K562 (cell line): Measurements from ENCODE around the gene HNRNPA2B1. TPM values are rescaled to one million over a fixed set of nuclear protein-coding genes. Genes with fewer than 3 reads are reported as not detected.

Source experiments
- ATAC-seq: fragments of 200-7000 bp; cut with Tn5 transposase; 3 replicates; pipeline ENCODE4 v1.9.1; 2020; ENCODE audit warnings: moderate library complexity
- BruUV-seq: library from RNA; stranded (reverse); fragments of 400-500 nt; replicated peaks from 2 replicates; lab custom pipeline; 2021; lab: Mats Ljungman, UMichigan
- CTCF ChIA-PET: fragments of 300-600 bp; formaldehyde crosslinking; extraction: SDS; loops from one replicate; lab custom pipeline; 2021; ENCODE audit warnings: low intra/inter-chr PET ratio; lab: Yijun Ruan, JAX
- POLR2A ChIA-PET: fragments of 300-600, 350-650 bp; sonication (Branson Sonifier 250); formaldehyde crosslinking; extraction: SDS; loops from one replicate; lab custom pipeline; 2021; ENCODE audit warnings: antibody characterized with exemption, inconsistent platforms; lab: Yijun Ruan, JAX
- DNase-seq, 4 experiments: peaks; one replicate each; pipeline versions ENCODE4 v3.0.0 to v3.0.0-alpha.2; 2011 to 2018; ENCODE audit warnings: low spot score in 3 of 4, mixed read lengths in 3 of 4; ENCODE audit errors: extremely low read depth in 1 of 4
- FAIRE-seq: peaks from 2 replicates; lab custom pipeline; 2011; peaks lifted over from hg19 to GRCh38; lab: Jason Lieb, UNC
- H2AFZ ChIP-seq: 2 replicates; pipeline ENCODE4 v1.6.0; 2011; ENCODE audit warnings: low read depth, low read length, control low read depth, inconsistent platforms
- H3K27ac ChIP-seq: fragments of 200-600 bp; 3 replicates; pipeline ENCODE4 v1.8.0; 2011; ENCODE audit warnings: low read depth, mild to moderate bottlenecking, control low read depth, inconsistent platforms, low read length, moderate library complexity, mixed read lengths; ENCODE audit errors: extremely low read depth
- H3K27me3 ChIP-seq, 2 experiments: fragments of 300-600 bp in 1 of 2; 2 replicates in 1 of 2; 3 replicates in 1 of 2; pipeline versions ENCODE4 v1.6.0 to v1.8.0; 2011; ENCODE audit warnings: inconsistent platforms in 2 of 2, low read length in 2 of 2, mild to moderate bottlenecking in 1 of 2, mixed read lengths in 1 of 2, moderate library complexity in 1 of 2; ENCODE audit not compliant: control insufficient read depth in 2 of 2, insufficient read depth in 2 of 2
- H3K36me3 ChIP-seq: fragments of 300-600 bp; 3 replicates; pipeline ENCODE4 v1.8.0; 2011; ENCODE audit warnings: mild to moderate bottlenecking, low read length, inconsistent platforms; ENCODE audit not compliant: control insufficient read depth, insufficient read depth
- H3K4me1 ChIP-seq, 2 experiments: fragments of 200-600 bp in 1 of 2; replicated peaks in 1 of 2; 2 replicates in 1 of 2; 3 replicates in 1 of 2; pipeline versions ENCODE4 v1.5.1 to v1.8.0; 2011; ENCODE audit warnings: inconsistent platforms in 2 of 2, low read length in 2 of 2, mild to moderate bottlenecking in 1 of 2, mixed read lengths in 1 of 2, moderate library complexity in 1 of 2; ENCODE audit not compliant: control insufficient read depth in 2 of 2, insufficient read depth in 2 of 2
- H3K4me2 ChIP-seq: 2 replicates; pipeline ENCODE4 v1.6.1; 2011; ENCODE audit warnings: low read length, control low read depth, inconsistent platforms, mixed read lengths; ENCODE audit not compliant: insufficient read depth
- H3K4me3 ChIP-seq: fragments of 200-600 bp; sonication (generic), shearing (Covaris generic); 2 replicates; pipeline ENCODE4 v1.5.1; 2016; ENCODE audit warnings: control low read depth, inconsistent platforms
- H3K79me2 ChIP-seq: fragments of 200-600 bp; 3 replicates; pipeline ENCODE4 v1.8.0; 2011; ENCODE audit warnings: low read length, inconsistent platforms; ENCODE audit not compliant: control insufficient read depth, insufficient read depth
- H3K9ac ChIP-seq, 2 experiments: 2 replicates each; pipeline versions ENCODE4 v1.6.0 to v1.6.1; 2011; ENCODE audit warnings: low read depth in 2 of 2, low read length in 2 of 2, control low read depth in 1 of 2, inconsistent platforms in 1 of 2, mild to moderate bottlenecking in 1 of 2, mixed read lengths in 1 of 2; ENCODE audit not compliant: insufficient read depth in 1 of 2
- H3K9me1 ChIP-seq: one replicate; pipeline ENCODE4 v1.6.0; 2011; ENCODE audit warnings: inconsistent platforms, mild to moderate bottlenecking, low read length, moderate library complexity; ENCODE audit not compliant: control insufficient read depth, insufficient read depth
- H3K9me3 ChIP-seq: replicated peaks from 2 replicates; pipeline ENCODE4 v1.5.1; 2011; ENCODE audit warnings: low read depth, low read length, inconsistent platforms; ENCODE audit not compliant: control insufficient read depth, insufficient read depth
- H4K20me1 ChIP-seq: replicated peaks from 2 replicates; pipeline ENCODE4 v1.6.1; 2011; ENCODE audit warnings: low read length, inconsistent platforms, mixed read lengths; ENCODE audit not compliant: control insufficient read depth, insufficient read depth
- BACH1 ChIP-seq: fragments of 200-800 bp; sonication (Bioruptor generic); IDR thresholded peaks from 2 replicates; pipeline ENCODE4 v1.6.1; 2016; ENCODE audit warnings: missing genetic modification characterization, missing compliant biosample characterization
- CEBPB ChIP-seq: fragments of 450-650 bp; IDR thresholded peaks from 2 replicates; pipeline ENCODE4 v1.6.1; 2016; ENCODE audit warnings: missing genetic modification characterization, missing compliant biosample characterization
- EP300 ChIP-seq: IDR thresholded peaks from 2 replicates; pipeline ENCODE4 v1.6.1; 2012; ENCODE audit warnings: low read length, improper control_type of control experiment
- HNRNPL ChIP-seq: fragments of 200-400 bp; formaldehyde crosslinking; IDR thresholded peaks from 2 replicates; pipeline ENCODE4 v1.6.1; 2017; ENCODE audit warnings: low read depth, mild to moderate bottlenecking, low read length
- MCM5 ChIP-seq: fragments of 450-650 bp; IDR thresholded peaks from 2 replicates; pipeline ENCODE4 v1.6.1; 2016; ENCODE audit warnings: low read depth
- NCOR1 ChIP-seq: fragments of 450-650 bp; IDR thresholded peaks from 2 replicates; pipeline ENCODE4 v1.6.1; 2016; ENCODE audit warnings: mild to moderate bottlenecking, moderate library complexity
- NR2C2 ChIP-seq, 2 experiments: fragments of 200-800 bp in 1 of 2; sonication (Bioruptor generic) in 1 of 2; sonication (generic) in 1 of 2; formaldehyde crosslinking in 1 of 2; IDR thresholded peaks; 2 replicates each; pipeline versions ENCODE4 v1.6.1 to v1.8.0; 2016 to 2022; ENCODE audit warnings: mild to moderate bottlenecking in 1 of 2, missing compliant biosample characterization in 1 of 2, missing genetic modification characterization in 1 of 2, missing genetic modification reagents in 1 of 2
- OTX1 ChIP-seq: fragments of 450-650 bp; formaldehyde crosslinking; IDR thresholded peaks from 2 replicates; pipeline ENCODE4 v1.4.0; 2022; ENCODE audit warnings: mild to moderate bottlenecking
- PCBP2 ChIP-seq: fragments of 200-400 bp; formaldehyde crosslinking; IDR thresholded peaks from 2 replicates; pipeline ENCODE4 v1.6.1; 2018; ENCODE audit warnings: low read length, low read depth, mild to moderate bottlenecking, moderate library complexity; ENCODE audit not compliant: poor library complexity, severe bottlenecking
- PHB ChIP-seq: fragments of 250-450 bp; sonication (Bioruptor Pico); IDR thresholded peaks from 2 replicates; pipeline ENCODE4 v1.5.0; 2021
- PTTG1 ChIP-seq: fragments of 450-650 bp; IDR thresholded peaks from 2 replicates; pipeline ENCODE4 v1.6.1; 2016; ENCODE audit warnings: low read depth, mild to moderate bottlenecking, missing genetic modification characterization, missing compliant biosample characterization
- RBM25 ChIP-seq: fragments of 200-400 bp; formaldehyde crosslinking; IDR thresholded peaks from 2 replicates; pipeline ENCODE4 v1.6.1; 2018; ENCODE audit warnings: low read length, low read depth, moderate library complexity; ENCODE audit not compliant: severe bottlenecking
- SMARCE1 ChIP-seq: fragments of 450-650 bp; IDR thresholded peaks from 2 replicates; pipeline ENCODE4 v1.7.1; 2016; ENCODE audit warnings: mild to moderate bottlenecking
- TRIM24 ChIP-seq, 2 experiments: fragments of 450-650 bp; IDR thresholded peaks; 2 replicates each; pipeline ENCODE4 v1.6.1; 2016
- ZBED1 ChIP-seq: IDR thresholded peaks from 2 replicates; pipeline ENCODE4 v1.6.1; 2014
- ZC3H11A ChIP-seq: IDR thresholded peaks from 2 replicates; pipeline ENCODE4 v1.6.1; 2012; ENCODE audit warnings: low read depth, low read length, improper control_type of control experiment
- ZNF444 ChIP-seq: fragments of 250-450 bp; sonication (Bioruptor Pico); IDR thresholded peaks from 2 replicates; pipeline ENCODE4 v1.4.0; 2020; ENCODE audit warnings: mild to moderate bottlenecking, moderate library complexity
- ZNF644 ChIP-seq: fragments of 200-800 bp; sonication (Bioruptor generic); IDR thresholded peaks from 2 replicates; pipeline ENCODE4 v1.6.1; 2016; ENCODE audit warnings: low read depth, missing genetic modification characterization, missing compliant biosample characterization
- ZNF76 ChIP-seq: fragments of 250-450 bp; sonication (Bioruptor Pico); IDR thresholded peaks from 2 replicates; pipeline ENCODE4 v1.4.0; 2020; ENCODE audit warnings: mild to moderate bottlenecking, moderate library complexity, borderline replicate concordance
- WGBS: fragments of 100-300 bp; shearing (Covaris generic); methylation state at CpG from one replicate; pipeline ENCODE4 v1.1.6; 2016; ENCODE audit warnings: low coverage, mixed read lengths; ENCODE audit not compliant: insufficient coverage; ENCODE audit errors: missing lambda C conversion rate; 5-methylcytosine and 5-hydroxymethylcytosine counted together
- in situ Hi-C: fragments of 300-500 bp; cut with MboI; formaldehyde crosslinking; loops from 4 replicates; pipeline ENCODE4 v1.15.0; 2018; ENCODE audit warnings: inconsistent platforms, mixed read lengths
- intact Hi-C: fragments of 100-400 bp; cut with micrococcal nuclease; formaldehyde crosslinking; loops from 2 replicates; pipeline ENCODE4 v1.14.2; 2022
- polyA plus RNA-seq, 8 experiments: library from polyadenylated mRNA; depleted of rRNA in 4 of 8; stranded (reverse) in 5 of 8; unstranded in 3 of 8; fragments of >200 nt; fragmentation: Nextera tagmentation in 2 of 8; fragmentation: Illumina TruSeq in 1 of 8; extraction: Ambion mirVana in 2 of 8; extraction: Trizol in 1 of 8; gene quantifications; 2 replicates each; pipeline versions ENCODE4 v1.2.1 to v1.2.3, GENCODE V29; 2011 to 2014; ENCODE audit warnings: inconsistent platforms in 1 of 8, missing spikeins in 1 of 8
- total RNA-seq, 7 experiments: library from RNA; depleted of rRNA in 6 of 7; stranded (reverse); fragments of >200 nt in 6 of 7; fragmentation: Illumina TruSeq in 2 of 7; extraction: Trizol in 2 of 7; gene quantifications; 2 replicates each; pipeline versions ENCODE4 v1.2.1 to v1.2.3, GENCODE V29; 2011 to 2021; ENCODE audit warnings: low replicate concordance in 1 of 7
- TF ChIP-seq, protein P1 (sequence below), 3 experiments: IDR thresholded peaks in 2 of 3; conservative IDR thresholded peaks in 1 of 3; 2 replicates each; pipeline ENCODE4 v1.5.1; 2011 to 2012; ENCODE audit warnings: low read length in 3 of 3, mild to moderate bottlenecking in 3 of 3, control low read depth in 2 of 3, improper control_type of control experiment in 1 of 3, inconsistent platforms in 1 of 3, low read depth in 1 of 3, mixed read lengths in 1 of 3, moderate library complexity in 1 of 3; ENCODE audit not compliant: insufficient read depth in 2 of 3
- TF ChIP-seq, protein P2 (sequence below): fragments of 450-650 bp; IDR thresholded peaks from 2 replicates; pipeline ENCODE4 v1.6.1; 2016; ENCODE audit warnings: antibody characterized with exemption

Gene HNRNPA2B1
- total and polyA plus RNA-seq, 9 of the 15 experiments (the other 6 are each of a cell fraction or from before 2014, with no cell fraction given): 630 to 1,989 (median 865) TPM

DNA sequence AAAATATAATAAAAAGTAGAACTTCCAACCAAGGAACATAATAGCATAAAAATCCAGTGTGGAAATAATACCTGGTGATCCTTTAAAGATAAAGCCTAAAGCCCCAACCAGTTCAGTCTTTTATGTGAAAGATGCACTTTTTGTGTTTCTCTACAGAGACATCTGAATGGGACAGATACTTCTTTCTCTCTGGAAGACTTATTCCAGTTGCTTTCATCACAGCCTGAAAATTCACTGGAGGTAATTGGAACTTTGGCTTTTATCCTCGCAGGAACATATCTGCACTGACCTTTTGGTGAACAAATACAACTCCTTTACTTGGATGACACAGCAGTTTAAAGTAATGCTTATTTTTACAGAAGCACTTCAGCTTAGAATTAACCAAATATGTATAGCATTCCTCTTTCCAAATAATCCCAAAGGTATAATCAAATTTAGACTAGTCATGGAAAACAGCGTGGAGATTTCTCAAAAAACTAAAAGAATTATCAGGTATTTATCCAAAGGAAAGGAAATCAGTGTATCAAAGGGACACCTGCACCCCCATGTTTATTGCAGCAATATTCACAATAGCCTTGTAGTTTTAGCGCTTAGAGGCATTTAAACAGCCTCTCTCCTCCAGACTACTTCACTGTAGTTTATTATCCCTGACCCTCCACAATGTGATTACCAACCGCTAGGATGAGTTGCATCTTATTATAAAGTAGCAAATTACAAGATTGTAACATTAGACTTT is 16.8 kb downstream of the HNRNPA2B1 start:
- DNase-seq: no peak
- no TSS peak for BruUV-seq
- in situ Hi-C loops: loop anchor here (5.0 kb wide), 1 partner anchor 91 kb away; no protein-coding TSS in a partner anchor
- Histone ChIP-seq H3K27ac (peak overlapping the region; percentile 31; the same call in 1 of the 3 replicates), H3K9me3 (no peaks in the 10 kb centered on the region), H3K27me3 (no peaks in the 10 kb centered on the region), H3K4me1 (peaks cover 12 to 52% of the 10 kb centered on the region in 2 experiments), H3K36me3 (peaks cover 17% of the 10 kb centered on the region; the same call in 2 of the 3 replicates), H4K20me1 (peaks cover 6% of the 10 kb centered on the region; the same call in 1 of the 2 replicates), H3K79me2 (no peaks in the 10 kb centered on the region), H3K9me1 (no peaks in the 10 kb centered on the region), H3K9ac (no peak overlapping the region), H3K4me3 (no peak overlapping the region), H3K4me2 (no peak overlapping the region), H2AFZ (no peak overlapping the region)
- WGBS: 26% methylated on average over 4 of the region's 4 CpGs
- no peak for ATAC-seq
- ChIA-PET CTCF (no interaction called here), POLR2A (interaction anchor here (0.8 to 5.3 kb wide), 4 partner anchors 14 to 52 kb away, joined by 3 to 23 read pairs (median 4); no protein-coding TSS in a partner anchor)
- intact Hi-C loops: no loop called here
- no peak for FAIRE-seq
- TF ChIP-seq PCBP2 (no peak), ZNF644 (tag) (no peak), NCOR1 (no peak; the same call in 1 of the 2 replicates), ZNF76 (CRISPR knock-in tag) (no peak), MCM5 (no peak), TRIM24 (IDR thresholded peaks at IDR 0.05) (no peak; a peak in 1 of 4 replicates), PHB (no peak), NR2C2 (CRISPR knock-in tag; IDR thresholded peaks at IDR 0.05) (no peak), NR2C2 (tag; IDR thresholded peaks at IDR 0.05) (peak; percentile 41; the same call in 1 of the 2 replicates), HNRNPL (no peak), PTTG1 (tag) (no peak), SMARCE1 (peak; percentile 20; the same call in 1 of the 2 replicates), EP300 (no peak), ZNF444 (CRISPR knock-in tag) (no peak), ZC3H11A (no peak), RBM25 (no peak), BACH1 (tag) (peak; percentile 10; the same call in 1 of the 2 replicates), OTX1 (CRISPR knock-in tag) (no peak), CEBPB (no peak), ZBED1 (no peak)
- TF ChIP-seq, protein P1, sequence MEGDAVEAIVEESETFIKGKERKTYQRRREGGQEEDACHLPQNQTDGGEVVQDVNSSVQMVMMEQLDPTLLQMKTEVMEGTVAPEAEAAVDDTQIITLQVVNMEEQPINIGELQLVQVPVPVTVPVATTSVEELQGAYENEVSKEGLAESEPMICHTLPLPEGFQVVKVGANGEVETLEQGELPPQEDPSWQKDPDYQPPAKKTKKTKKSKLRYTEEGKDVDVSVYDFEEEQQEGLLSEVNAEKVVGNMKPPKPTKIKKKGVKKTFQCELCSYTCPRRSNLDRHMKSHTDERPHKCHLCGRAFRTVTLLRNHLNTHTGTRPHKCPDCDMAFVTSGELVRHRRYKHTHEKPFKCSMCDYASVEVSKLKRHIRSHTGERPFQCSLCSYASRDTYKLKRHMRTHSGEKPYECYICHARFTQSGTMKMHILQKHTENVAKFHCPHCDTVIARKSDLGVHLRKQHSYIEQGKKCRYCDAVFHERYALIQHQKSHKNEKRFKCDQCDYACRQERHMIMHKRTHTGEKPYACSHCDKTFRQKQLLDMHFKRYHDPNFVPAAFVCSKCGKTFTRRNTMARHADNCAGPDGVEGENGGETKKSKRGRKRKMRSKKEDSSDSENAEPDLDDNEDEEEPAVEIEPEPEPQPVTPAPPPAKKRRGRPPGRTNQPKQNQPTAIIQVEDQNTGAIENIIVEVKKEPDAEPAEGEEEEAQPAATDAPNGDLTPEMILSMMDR (IDR thresholded peaks at IDR 0.05 in 2 of 3, conservative IDR thresholded peaks at IDR 0.05 in 1 of 3; ENCODE audit: insufficient read depth in 2 of 3, low read depth in 1 of 3, low read length in 3 of 3): no peak
- TF ChIP-seq, protein P2, sequence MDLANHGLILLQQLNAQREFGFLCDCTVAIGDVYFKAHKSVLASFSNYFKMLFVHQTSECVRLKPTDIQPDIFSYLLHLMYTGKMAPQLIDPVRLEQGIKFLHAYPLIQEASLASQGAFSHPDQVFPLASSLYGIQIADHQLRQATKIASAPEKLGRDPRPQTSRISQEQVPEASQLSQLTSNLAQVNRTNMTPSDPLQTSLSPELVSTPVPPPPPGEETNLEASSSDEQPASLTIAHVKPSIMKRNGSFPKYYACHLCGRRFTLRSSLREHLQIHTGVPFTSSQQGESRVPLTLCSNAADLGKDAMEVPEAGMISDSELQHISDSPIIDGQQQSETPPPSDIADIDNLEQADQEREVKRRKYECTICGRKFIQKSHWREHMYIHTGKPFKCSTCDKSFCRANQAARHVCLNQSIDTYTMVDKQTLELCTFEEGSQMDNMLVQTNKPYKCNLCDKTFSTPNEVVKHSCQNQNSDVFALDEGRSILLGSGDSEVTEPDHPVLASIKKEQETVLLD: no peak
